Parathyroid adenoma (tissue), 2 donors: Measurements from ENCODE around the gene TEAD1.

Experiments
- H2AFZ ChIP-seq: fragments of 300-600 bp; sonication (generic); one replicate; pipeline ENCODE4 v1.7.0; 2017; ENCODE audit warnings: antibody characterized with exemption, mild to moderate bottlenecking
- H3K27ac ChIP-seq: fragments of 300-600 bp; sonication (generic); one replicate; pipeline ENCODE4 v1.7.0; 2017
- H3K27me3 ChIP-seq: fragments of 300-600 bp; sonication (generic); one replicate; pipeline ENCODE4 v1.7.0; 2017; ENCODE audit warnings: low read length; ENCODE audit not compliant: control insufficient read depth, insufficient read depth
- H3K36me3 ChIP-seq: fragments of 300-600 bp; sonication (generic); one replicate; pipeline ENCODE4 v1.7.0; 2017; ENCODE audit warnings: low read length; ENCODE audit not compliant: control insufficient read depth, insufficient read depth
- H3K4me1 ChIP-seq: fragments of 300-600 bp; sonication (generic); one replicate; pipeline ENCODE4 v1.7.0; 2017; ENCODE audit warnings: control low read depth
- H3K4me2 ChIP-seq: fragments of 300-600 bp; sonication (generic); one replicate; pipeline ENCODE4 v1.7.0; 2017; ENCODE audit warnings: low read length
- H3K4me3 ChIP-seq: fragments of 300-600 bp; sonication (generic); one replicate; pipeline ENCODE4 v1.7.0; 2017; ENCODE audit warnings: low read depth, low read length
- H3K79me2 ChIP-seq: fragments of 300-600 bp; sonication (generic); one replicate; pipeline ENCODE4 v1.7.0; 2017; ENCODE audit warnings: control low read depth
- H3K9ac ChIP-seq: fragments of 300-600 bp; sonication (generic); one replicate; pipeline ENCODE4 v1.7.0; 2017; ENCODE audit warnings: mild to moderate bottlenecking
- H3K9me3 ChIP-seq: fragments of 300-600 bp; sonication (generic); one replicate; pipeline ENCODE4 v1.7.0; 2017; ENCODE audit warnings: low read length; ENCODE audit not compliant: control insufficient read depth
- TF ChIP-seq, protein P1 (sequence below): fragments of 300-600 bp; sonication (generic); IDR thresholded peaks from one replicate; pipeline ENCODE4 v1.7.0; 2017; ENCODE audit warnings: antibody characterized with exemption, mild to moderate bottlenecking
- donor health status: primary hyperparathyroidism.

Gene TEAD1

DNA sequence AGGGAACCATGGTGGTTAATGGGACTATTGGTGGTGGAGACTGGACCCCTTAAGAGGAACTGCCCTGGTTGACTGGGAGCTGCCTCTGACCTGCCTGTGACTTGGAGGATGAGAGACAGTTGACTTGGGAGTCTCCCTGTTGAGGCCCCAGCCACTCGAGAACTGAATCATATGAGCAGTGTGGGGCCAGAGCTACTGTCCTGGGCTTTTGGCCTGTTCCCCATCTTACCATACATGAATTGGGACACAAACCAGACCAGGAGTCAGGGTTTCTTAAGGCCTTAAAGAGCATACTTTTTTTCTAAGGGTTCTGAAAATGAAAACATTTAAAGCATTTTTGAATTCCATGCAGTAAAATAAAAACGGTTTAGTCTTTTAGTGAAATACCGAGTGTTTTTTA lies 92.8 kb downstream of the TEAD1 start:
- TF ChIP-seq, protein P1, sequence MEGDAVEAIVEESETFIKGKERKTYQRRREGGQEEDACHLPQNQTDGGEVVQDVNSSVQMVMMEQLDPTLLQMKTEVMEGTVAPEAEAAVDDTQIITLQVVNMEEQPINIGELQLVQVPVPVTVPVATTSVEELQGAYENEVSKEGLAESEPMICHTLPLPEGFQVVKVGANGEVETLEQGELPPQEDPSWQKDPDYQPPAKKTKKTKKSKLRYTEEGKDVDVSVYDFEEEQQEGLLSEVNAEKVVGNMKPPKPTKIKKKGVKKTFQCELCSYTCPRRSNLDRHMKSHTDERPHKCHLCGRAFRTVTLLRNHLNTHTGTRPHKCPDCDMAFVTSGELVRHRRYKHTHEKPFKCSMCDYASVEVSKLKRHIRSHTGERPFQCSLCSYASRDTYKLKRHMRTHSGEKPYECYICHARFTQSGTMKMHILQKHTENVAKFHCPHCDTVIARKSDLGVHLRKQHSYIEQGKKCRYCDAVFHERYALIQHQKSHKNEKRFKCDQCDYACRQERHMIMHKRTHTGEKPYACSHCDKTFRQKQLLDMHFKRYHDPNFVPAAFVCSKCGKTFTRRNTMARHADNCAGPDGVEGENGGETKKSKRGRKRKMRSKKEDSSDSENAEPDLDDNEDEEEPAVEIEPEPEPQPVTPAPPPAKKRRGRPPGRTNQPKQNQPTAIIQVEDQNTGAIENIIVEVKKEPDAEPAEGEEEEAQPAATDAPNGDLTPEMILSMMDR: no peak
- H3K4me1 ChIP-seq: peaks cover 22% of the 10 kb centered on the region

DNA sequence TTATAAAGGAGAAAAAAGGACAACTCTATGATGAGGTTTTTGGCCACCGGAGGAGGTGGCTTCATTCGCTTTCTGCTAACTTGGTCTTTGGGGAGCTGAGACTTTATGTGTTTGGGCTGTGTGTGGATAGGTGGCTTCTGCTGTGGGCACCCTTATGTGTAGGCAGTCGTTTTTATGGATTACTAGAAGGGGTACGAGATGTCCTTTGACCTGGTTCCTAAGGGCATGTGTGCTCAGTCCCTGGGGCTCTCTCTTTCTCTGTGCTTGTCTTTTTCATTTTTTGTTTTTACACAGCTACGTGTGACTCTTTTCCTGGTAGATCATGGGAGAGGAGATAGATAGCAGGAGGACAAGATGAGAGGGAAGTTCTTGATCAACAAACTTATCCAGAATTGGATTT lies 93.4 kb downstream of the TEAD1 start:
- no peak overlapping the region for H3K4me2 ChIP-seq
- TF ChIP-seq, protein P1: no peak
- no peak overlapping the region for H3K27ac ChIP-seq

More for the DNA sequence above, 92.8 kb downstream of the TEAD1 start:
- Histone ChIP-seq H2AFZ (no peak overlapping the region), H3K27ac (no peak overlapping the region), H3K36me3 (no peaks in the 10 kb centered on the region), H3K4me3 (no peak overlapping the region), H3K27me3 (no peaks in the 10 kb centered on the region), H3K79me2 (peaks cover 5% of the 10 kb centered on the region), H3K4me2 (no peak overlapping the region), H3K9me3 (no peaks in the 10 kb centered on the region), H3K9ac (no peak overlapping the region)

DNA sequence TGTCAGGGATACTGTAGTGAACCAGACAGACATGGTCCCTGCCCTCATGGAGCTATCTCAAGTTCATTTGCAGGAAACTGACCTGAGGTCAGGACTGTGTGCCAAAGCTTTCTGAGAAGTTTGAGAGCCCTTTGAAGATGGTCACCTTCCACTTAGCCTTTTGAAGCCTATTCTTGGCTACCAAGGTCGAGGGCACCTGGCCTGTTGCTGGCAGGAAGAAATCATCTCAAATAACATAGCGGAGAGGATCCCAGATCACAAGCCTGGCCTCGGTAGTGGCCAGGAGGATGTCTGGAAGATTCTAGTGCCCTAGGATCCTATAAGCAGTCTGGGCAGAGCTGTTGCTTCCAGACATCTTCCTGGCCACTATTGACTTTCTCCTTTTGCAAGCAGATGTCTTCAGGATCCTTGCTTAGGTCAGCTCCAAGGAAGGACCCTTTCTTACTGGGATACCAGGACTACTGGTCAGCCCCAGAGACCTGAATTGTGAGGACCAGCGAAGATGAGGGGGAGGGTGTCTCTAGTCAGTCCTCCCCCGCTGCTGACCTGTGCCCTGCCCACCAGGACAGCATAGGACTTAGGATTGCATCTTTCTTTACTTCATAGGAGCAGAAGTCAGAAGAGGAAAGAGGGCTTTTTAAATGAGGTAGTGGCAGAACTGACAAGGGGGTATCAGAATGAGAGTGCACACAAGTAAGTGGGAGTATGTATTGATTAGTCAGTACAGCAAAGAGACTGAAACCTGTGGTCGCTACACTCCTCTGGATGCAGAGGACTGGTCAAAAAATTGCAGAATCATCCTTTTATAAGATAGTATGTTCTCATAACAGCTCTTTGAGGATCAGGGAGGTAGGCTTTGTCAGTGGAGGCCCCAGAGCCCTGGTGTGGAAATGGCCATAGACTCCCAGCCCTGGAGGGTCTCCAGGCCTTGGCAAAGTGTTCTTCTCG lies 94.8 kb downstream of the TEAD1 start:
- peaks cover 21% of the 10 kb centered on the region for H3K4me1 ChIP-seq

More for the DNA sequence above, 93.4 kb downstream of the TEAD1 start:
- H3K4me3 ChIP-seq: no peak overlapping the region
- no peaks in the 10 kb centered on the region for H3K9me3 ChIP-seq
- H3K27me3 ChIP-seq: no peaks in the 10 kb centered on the region
- H2AFZ ChIP-seq: no peak overlapping the region
- peaks cover 5% of the 10 kb centered on the region for H3K79me2 ChIP-seq
- H3K36me3 ChIP-seq: no peaks in the 10 kb centered on the region
- no peak overlapping the region for H3K9ac ChIP-seq
- H3K4me1 ChIP-seq: peaks cover 22% of the 10 kb centered on the region

DNA sequence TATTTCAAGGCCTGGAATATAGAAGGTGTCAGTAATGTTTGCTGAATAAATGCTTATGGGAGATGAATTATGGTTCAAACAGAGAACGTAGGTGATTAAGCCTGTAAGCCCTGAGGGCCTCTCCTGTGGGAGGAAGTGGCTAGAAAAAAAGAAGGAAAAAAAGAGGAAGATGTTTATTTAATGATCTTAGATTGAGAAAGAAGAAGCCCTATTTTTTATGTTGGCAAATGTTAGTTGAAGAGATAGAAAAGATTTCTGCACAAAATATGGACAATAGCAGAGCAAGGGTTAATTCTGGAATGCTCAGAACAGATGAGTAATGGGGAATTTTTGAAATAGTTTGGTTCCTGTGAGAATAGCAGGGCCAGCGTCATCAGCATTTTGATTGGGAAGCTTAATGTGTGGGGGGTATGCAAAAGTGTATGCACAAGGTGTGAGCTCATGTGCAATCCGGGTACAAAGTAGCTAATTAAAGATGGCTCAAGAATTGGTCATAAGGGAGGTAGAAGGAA lies 95.7 kb downstream of the TEAD1 start:
- no peaks in the 10 kb centered on the region for H3K36me3 ChIP-seq
- no peak overlapping the region for H3K4me2 ChIP-seq
- no peak overlapping the region for H3K4me3 ChIP-seq
- no peaks in the 10 kb centered on the region for H3K9me3 ChIP-seq
- no peaks in the 10 kb centered on the region for H3K27me3 ChIP-seq
- peaks cover 19% of the 10 kb centered on the region for H3K4me1 ChIP-seq
- H3K9ac ChIP-seq: no peak overlapping the region
- H2AFZ ChIP-seq: no peak overlapping the region
- TF ChIP-seq, protein P1: no peak
- no peak overlapping the region for H3K27ac ChIP-seq
- peaks cover 5% of the 10 kb centered on the region for H3K79me2 ChIP-seq

More for the DNA sequence above, 94.8 kb downstream of the TEAD1 start:
- H3K9ac ChIP-seq: no peak overlapping the region
- no peaks in the 10 kb centered on the region for H3K27me3 ChIP-seq
- no peak overlapping the region for H2AFZ ChIP-seq
- H3K4me3 ChIP-seq: no peak overlapping the region
- H3K27ac ChIP-seq: no peak overlapping the region
- TF ChIP-seq, protein P1: no peak
- no peaks in the 10 kb centered on the region for H3K9me3 ChIP-seq
- H3K36me3 ChIP-seq: no peaks in the 10 kb centered on the region
- H3K4me2 ChIP-seq: no peak overlapping the region
- H3K79me2 ChIP-seq: peaks cover 5% of the 10 kb centered on the region
